MM.1S (cell line): ENCODE results near the gene GPC3.

Experiments used
- DNase-seq: peaks from one replicate; pipeline ENCODE4 v3.0.0-alpha.2; 2015
- H2AFZ ChIP-seq: fragments of 300-600 bp; sonication (generic); 2 replicates; pipeline ENCODE4 v1.6.0; 2016; ENCODE audit warnings: antibody characterized with exemption, low read length
- H3F3A ChIP-seq: fragments of 300-600 bp; sonication (generic); 2 replicates; pipeline ENCODE4 v1.6.1; 2016; ENCODE audit warnings: mild to moderate bottlenecking, antibody characterized with exemption, low read length, moderate library complexity, mixed read lengths; ENCODE audit not compliant: insufficient read depth
- H3K27ac ChIP-seq: fragments of 300-600 bp; sonication (generic); 2 replicates; pipeline ENCODE4 v1.5.1; 2016; ENCODE audit warnings: mild to moderate bottlenecking, low read length
- H3K27me3 ChIP-seq: fragments of 300-600 bp; sonication (generic); replicated peaks from 2 replicates; pipeline ENCODE4 v1.6.0; 2016; ENCODE audit warnings: low read length; ENCODE audit not compliant: insufficient read depth
- H3K36me3 ChIP-seq: fragments of 300-600 bp; sonication (generic); replicated peaks from 2 replicates; pipeline ENCODE4 v1.6.1; 2016; ENCODE audit warnings: mild to moderate bottlenecking, low read length, mixed read lengths; ENCODE audit not compliant: insufficient read depth
- H3K4me1 ChIP-seq: fragments of 300-600 bp; sonication (generic); 2 replicates; pipeline ENCODE4 v1.6.1; 2016; ENCODE audit warnings: low read length, mixed read lengths
- H3K4me2 ChIP-seq: fragments of 300-600 bp; sonication (generic); 2 replicates; pipeline ENCODE4 v1.6.0; 2016; ENCODE audit warnings: low read depth, low read length
- H3K4me3 ChIP-seq: fragments of 300-600 bp; sonication (generic); 2 replicates; pipeline ENCODE4 v1.5.1; 2016; ENCODE audit warnings: low read length, mixed read lengths
- H3K79me2 ChIP-seq: fragments of 300-600 bp; sonication (generic); 2 replicates; pipeline ENCODE4 v1.6.1; 2016; ENCODE audit warnings: mixed run types, low read length, mixed read lengths
- H3K9ac ChIP-seq: fragments of 300-600 bp; sonication (generic); 2 replicates; pipeline ENCODE4 v1.6.1; 2016; ENCODE audit warnings: low read length, mixed read lengths
- H3K9me2 ChIP-seq: fragments of 300-600 bp; sonication (generic); replicated peaks from 2 replicates; pipeline ENCODE4 v1.6.1; 2016; ENCODE audit warnings: mild to moderate bottlenecking, low read length, mixed read lengths; ENCODE audit not compliant: insufficient read depth
- H3K9me3 ChIP-seq: fragments of 300-600 bp; sonication (generic); replicated peaks from 2 replicates; pipeline ENCODE4 v1.6.1; 2016; ENCODE audit warnings: mild to moderate bottlenecking, low read length, mixed read lengths; ENCODE audit not compliant: insufficient read depth
- H4K20me1 ChIP-seq: fragments of 300-600 bp; sonication (generic); 2 replicates; pipeline ENCODE4 v1.6.1; 2016; ENCODE audit warnings: mild to moderate bottlenecking, low read length, moderate library complexity, mixed read lengths; ENCODE audit not compliant: insufficient read depth
- CTCF ChIP-seq: fragments of 300-600 bp; sonication (generic); IDR thresholded peaks from 2 replicates; pipeline ENCODE4 v1.5.1; 2016; ENCODE audit warnings: antibody characterized with exemption, low read length, mixed read lengths
- EZH2 ChIP-seq: fragments of 300-600 bp; sonication (generic); optimal IDR thresholded peaks from 2 replicates; pipeline ENCODE3; 2017; ENCODE audit warnings: low read depth, mild to moderate bottlenecking, antibody characterized with exemption, low read length, mixed read lengths
- EZH2phosphoT487 ChIP-seq: fragments of 300-600 bp; sonication (generic); IDR thresholded peaks from 2 replicates; pipeline ENCODE4 v1.6.1; 2018; ENCODE audit warnings: antibody characterized with exemption, low read length

GPC3 gene

GRCh38 chrX:133953078-133953477 lies 32.3 kb downstream of the GPC3 start:
- Histone ChIP-seq H3K27me3 (no peaks in the 10 kb centered on the region), H3K79me2 (no peaks in the 10 kb centered on the region), H3K4me3 (no peak overlapping the region), H3K9me3 (no peaks in the 10 kb centered on the region), H3F3A (no peaks in the 10 kb centered on the region), H4K20me1 (no peaks in the 10 kb centered on the region), H2AFZ (no peak overlapping the region), H3K9me2 (no peaks in the 10 kb centered on the region), H3K36me3 (no peaks in the 10 kb centered on the region), H3K9ac (no peak overlapping the region), H3K27ac (no peak overlapping the region), H3K4me2 (no peak overlapping the region), H3K4me1 (no peaks in the 10 kb centered on the region)
- no peak for TF ChIP-seq EZH2phosphoT487
- no peak for TF ChIP-seq EZH2
- TF ChIP-seq CTCF: no peak
- no peak for DNase-seq

GRCh38 chrX:133951098-133951497 lies 34.3 kb downstream of the GPC3 start:
- H3K9ac ChIP-seq: no peak overlapping the region

GRCh38 chrX:133950214-133950613 lies 35.2 kb downstream of the GPC3 start:
- no peaks in the 10 kb centered on the region for H3K36me3 ChIP-seq
- H3K9ac ChIP-seq: no peak overlapping the region
- no peaks in the 10 kb centered on the region for H3F3A ChIP-seq
- H3K9me3 ChIP-seq: no peaks in the 10 kb centered on the region
- H3K27me3 ChIP-seq: no peaks in the 10 kb centered on the region
- H3K9me2 ChIP-seq: no peaks in the 10 kb centered on the region
- no peaks in the 10 kb centered on the region for H3K4me1 ChIP-seq
- H3K79me2 ChIP-seq: no peaks in the 10 kb centered on the region
- no peak overlapping the region for H3K27ac ChIP-seq
- H2AFZ ChIP-seq: no peak overlapping the region
- H4K20me1 ChIP-seq: no peaks in the 10 kb centered on the region
- no peak overlapping the region for H3K4me3 ChIP-seq
- TF ChIP-seq EZH2 (no peak), CTCF (no peak), EZH2phosphoT487 (no peak)
- no peak for DNase-seq
- H3K4me2 ChIP-seq: no peak overlapping the region

More at GRCh38 chrX:133951098-133951497, 34.3 kb downstream of the GPC3 start:
- Histone ChIP-seq H3K27me3 (no peaks in the 10 kb centered on the region), H3K27ac (no peak overlapping the region), H3K79me2 (no peaks in the 10 kb centered on the region), H3F3A (no peaks in the 10 kb centered on the region), H3K4me3 (no peak overlapping the region), H3K9me3 (no peaks in the 10 kb centered on the region), H4K20me1 (no peaks in the 10 kb centered on the region), H3K36me3 (no peaks in the 10 kb centered on the region), H3K9me2 (no peaks in the 10 kb centered on the region), H2AFZ (no peak overlapping the region), H3K4me1 (no peaks in the 10 kb centered on the region), H3K4me2 (no peak overlapping the region)
- DNase-seq: no peak
- no peak for TF ChIP-seq CTCF
- TF ChIP-seq EZH2: no peak
- no peak for TF ChIP-seq EZH2phosphoT487
